T follicular helper cell (primary cell): ENCODE data around the gene LRRC26.

Experiments used
- DNase-seq: peaks from one replicate; pipeline ENCODE4 v3.0.0-alpha.2; 2020; ENCODE audit warnings: low read depth

LRRC26 gene

GRCh38 chr9:137183980-137184595 lies 14.2 kb upstream of the LRRC26 start:
- no peak for DNase-seq

GRCh38 chr9:137182836-137183235 lies 13.0 kb upstream of the LRRC26 start:
- DNase-seq, result no peak

- DNase-seq, result no peak
Measured at GRCh38 chr9:137181680-137182079, 11.8 kb upstream of the LRRC26 start.

- DNase-seq, result no peak
Measured at GRCh38 chr9:137180491-137180890, 10.6 kb upstream of the LRRC26 start.

GRCh38 chr9:137179761-137180160 lies 9.9 kb upstream of the LRRC26 start:
- no peak for DNase-seq

GRCh38 chr9:137178939-137179630 lies 9.2 kb upstream of the LRRC26 start:
- no peak for DNase-seq

GRCh38 chr9:137178201-137178938 lies 8.5 kb upstream of the LRRC26 start:
- no peak for DNase-seq

- no peak for DNase-seq
Measured at GRCh38 chr9:137176302-137177182, 6.7 kb upstream of the LRRC26 start.

- no peak for DNase-seq
Measured at GRCh38 chr9:137175345-137175961, 5.6 kb upstream of the LRRC26 start.

- DNase-seq, result no peak
Measured at GRCh38 chr9:137174722-137175293, 5.0 kb upstream of the LRRC26 start.

GRCh38 chr9:137173796-137174664 lies 4.2 kb upstream of the LRRC26 start:
- no peak for DNase-seq

- no peak for DNase-seq
Measured at GRCh38 chr9:137172901-137173795, 3.3 kb upstream of the LRRC26 start.

- DNase-seq, result no peak
Measured at GRCh38 chr9:137171149-137171900, 1.5 kb upstream of the LRRC26 start.

- no peak for DNase-seq
Measured at GRCh38 chr9:137170486-137171148, 766 bp upstream of the LRRC26 start.

GRCh38 chr9:137168904-137169856 lies 671 bp downstream of the LRRC26 start:
- DNase-seq, result no peak

- DNase-seq, result no peak
Measured at GRCh38 chr9:137168573-137168903, 1.3 kb downstream of the LRRC26 start.
